OCI-LY1 (cell line): ENCODE data around the gene PCDH15.

Experiments
- CTCF ChIP-seq: fragments of 200-600 bp; sonication (generic), shearing (Covaris generic); IDR thresholded peaks from 2 replicates; pipeline ENCODE4 v1.5.1; 2017; ENCODE audit warnings: mild to moderate bottlenecking, antibody characterized with exemption, low read length, moderate library complexity, mixed read lengths
- EZH2 ChIP-seq: fragments of 200-600 bp; sonication (generic), shearing (Covaris generic); IDR thresholded peaks from 2 replicates; pipeline ENCODE4 v1.8.0; 2017; ENCODE audit warnings: borderline replicate concordance, mixed run types, mild to moderate bottlenecking, antibody characterized with exemption, low read length, moderate library complexity, mixed read lengths

GRCh38 chr10:54665095-54665494 lies 135.9 kb downstream of the PCDH15 start:
- TF ChIP-seq CTCF = no peak
- no peak for TF ChIP-seq EZH2
